Heart right ventricle (tissue), 16 donors: Measurements from ENCODE around the gene FASN. TPM values are rescaled to one million over a fixed set of nuclear protein-coding genes. Genes with fewer than 3 reads are reported as not detected.
A peak's percentile ranks its signal among the peaks of the same experiment; 100 is the strongest.

Experiments
- ATAC-seq, 8 donors: fragments of 200-7000 bp; cut with Tn5 transposase; one replicate each; pipeline ENCODE4 v1.9.1; 2020; ENCODE audit warnings: mild to moderate bottlenecking in 8 of 8, moderate library complexity in 8 of 8, moderate number of reproducible peaks in 1 of 8
- DNase-seq, 2 donors: peaks; one replicate each; pipeline ENCODE4 v3.0.0-alpha.2; 2020
- H3K27ac ChIP-seq, 10 donors: fragments of 200-600 bp; sonication (generic) in 2 of 10; one replicate each; pipeline versions ENCODE4 v1.5.0 to v1.8.0; 2020 to 2022; ENCODE audit warnings: mild to moderate bottlenecking in 3 of 10
- H3K27me3 ChIP-seq, 7 donors: fragments of 200-600 bp; one replicate each; pipeline ENCODE4 v1.8.0; 2021 to 2022; ENCODE audit warnings: mild to moderate bottlenecking in 2 of 7
- H3K36me3 ChIP-seq, 9 donors: fragments of 200-600 bp; sonication (generic) in 1 of 9; one replicate each; pipeline versions ENCODE4 v1.5.0 to v1.8.0; 2020 to 2022; ENCODE audit warnings: mild to moderate bottlenecking in 2 of 9
- H3K4me1 ChIP-seq, 9 donors: fragments of 200-600 bp; sonication (generic) in 1 of 9; one replicate each; pipeline versions ENCODE4 v1.5.0 to v1.8.0; 2020 to 2022; ENCODE audit warnings: mild to moderate bottlenecking in 4 of 9
- H3K4me3 ChIP-seq, 10 donors: fragments of 200-600 bp; sonication (generic) in 2 of 10; one replicate each; pipeline versions ENCODE4 v1.5.0 to v1.8.0; 2020 to 2022; ENCODE audit warnings: mild to moderate bottlenecking in 7 of 10, moderate library complexity in 2 of 10
- H3K9me3 ChIP-seq, 11 donors: fragments of 200-600 bp in 10 of 11; sonication (generic) in 2 of 11; one replicate each; pipeline versions ENCODE4 v1.5.0 to v1.8.0; 2013 to 2022; ENCODE audit warnings: mild to moderate bottlenecking in 2 of 11, control low read depth in 1 of 11, moderate library complexity in 1 of 11
- CTCF ChIP-seq, 9 donors: fragments of 200-600 bp; sonication (generic) in 2 of 9; IDR thresholded peaks; one replicate each; pipeline versions ENCODE4 v1.5.0 to v1.8.0; 2021 to 2022; ENCODE audit warnings: antibody characterized with exemption in 9 of 9, mild to moderate bottlenecking in 5 of 9, moderate library complexity in 1 of 9
- WGBS, 2 donors: extraction: QIAGEN DNeasy Blood & Tissue Kit; methylation state at CpG; one replicate each; pipeline ENCODE4 v1.1.7; 2013; ENCODE audit warnings: inconsistent platforms in 1 of 2; 5-methylcytosine and 5-hydroxymethylcytosine counted together
- intact Hi-C, 10 donors: fragments of 100-400 bp; cut with DNase I; formaldehyde crosslinking; loops; one replicate each; pipeline versions ENCODE4 v1.11.1 to v1.14.2; 2022
- polyA plus RNA-seq, 2 donors: library from polyadenylated mRNA; stranded (reverse); fragments of 200-250 nt; gene quantifications; one replicate each; pipeline ENCODE4 v1.2.3, GENCODE V29; 2013
- total RNA-seq, 10 donors: library from RNA; stranded (reverse); fragmentation: NEBNext Ultra II Directional in 3 of 10; extraction: Animal tissue kit (Norgen Biotek cat#: 25700) in 3 of 10; gene quantifications; one replicate each; pipeline versions ENCODE4 v1.2.1 to v1.2.4, GENCODE V29; 2021 to 2023
- donor health status: Arrhythmogenic right ventricular cardiomyopathy.
- donor health status: ischemic (EF 13 %, LVEDD 7.1; RV severe dilation, severe dysfunction).
- donor health status: healthy with polysubstance abuse.
- donor health status: DM: no; HTN: yes; CAD: no.
- donor health status: DM: no; HTN: no; CAD: no.
- donor health status: ischemic (EF 25% LVEDD 6.9; RV normal size, moderate dysfunction).
- donor health status: ischemic (EF 25% LVEDD 5.7; RV mildly dilated, moderate dysfunction).
- donor health status: healthy.
- donor health status: DM: yes; HTN: yes; CAD: no.
- donor health status: Ischemic cardiomyopathy.
- donor health status: ischemic (EF 35%, LVEDD 5.7; RV mildly dilated, moderate dysfunction).
- donor health status: nonischemic (EF 11% LVEDD 7.7; RV severe dilation, severe dysfunction).
- donor health status: DM: yes; HTN: yes; CAD: no.
- donor health status: PGD.
- donor health status: ischemic (EF 29% LVEDD 5.4; RV normal size, mild dysfunction).
- donor health status: nonischemic (EF 23%, LVEDD 6.1; RV moderate dilation, normal function).

Gene FASN
- total and polyA plus RNA-seq, 12 donors: 9.0 to 62.4 (median 20.4) TPM

GRCh38 chr17:82094931-82095776, 2.9 kb downstream of the FASN start:
- DNase-seq: no peak
- no peak for ATAC-seq
- intact Hi-C loops: loop anchor here in 3 of 10 donors (5.0 kb wide), 2 partner anchors 43 to 58 kb away; partner anchors contain the start of genes DCXR (in 2 of the 3), GPS1 (in 1 of the 3) and RFNG (in 1 of the 3)
- no peak overlapping the region for H3K4me3 ChIP-seq
- no peak for TF ChIP-seq CTCF (IDR thresholded peaks at IDR 0.05)
- H3K27ac ChIP-seq: no peak overlapping the region
- 91 to 94% methylated on average over 37 of the region's 37 CpGs for WGBS, 2 donors
- H3K27me3 ChIP-seq: no peaks in the 10 kb centered on the region
- peaks cover 0 to 62% (median 32%) of the 10 kb centered on the region in 9 donors for H3K36me3 ChIP-seq
- H3K4me1 ChIP-seq: peaks cover 13 to 30% (median 24%) of the 10 kb centered on the region in 9 donors
- no peaks in the 10 kb centered on the region for H3K9me3 ChIP-seq

GRCh38 chr17:82092995-82093751, 4.9 kb downstream of the FASN start:
- Histone ChIP-seq H3K27me3 (no peaks in the 10 kb centered on the region), H3K9me3 (no peaks in the 10 kb centered on the region), H3K4me1 (peaks cover 6 to 19% (median 13%) of the 10 kb centered on the region in 9 donors), H3K4me3 (no peak overlapping the region), H3K36me3 (peaks cover 3 to 82% (median 50%) of the 10 kb centered on the region in 9 donors), H3K27ac (no peak overlapping the region)
- TF ChIP-seq CTCF (IDR thresholded peaks at IDR 0.05): no peak
- intact Hi-C loops: no loop called here
- DNase-seq: peak in 1 of 2 donors; percentile 14
- no peak for ATAC-seq
- 97 to 98% methylated on average over 38 to 40 of the region's 40 CpGs for WGBS, 2 donors

- DNase-seq (no peak), ATAC-seq (no peak)
- Histone ChIP-seq H3K36me3 (peaks cover 5 to 87% (median 55%) of the 10 kb centered on the region in 9 donors), H3K4me3 (no peak overlapping the region), H3K27ac (no peak overlapping the region), H3K4me1 (peaks cover 6 to 17% (median 12%) of the 10 kb centered on the region in 9 donors), H3K27me3 (no peaks in the 10 kb centered on the region), H3K9me3 (no peaks in the 10 kb centered on the region)
- no peak for TF ChIP-seq CTCF (IDR thresholded peaks at IDR 0.05)
- 94 to 95% methylated on average over 19 to 20 of the region's 20 CpGs for WGBS, 2 donors
- intact Hi-C loops: no loop called here
Observed at GRCh38 chr17:82092628-82092994, 5.4 kb downstream of the FASN start.

- intact Hi-C loops: no loop called here
- peaks cover 5 to 92% (median 59%) of the 10 kb centered on the region in 9 donors for H3K36me3 ChIP-seq
- ATAC-seq (no peak), DNase-seq (no peak)
- H3K4me1 ChIP-seq: peaks cover 6 to 12% (median 10%) of the 10 kb centered on the region in 9 donors
- H3K9me3 ChIP-seq: no peaks in the 10 kb centered on the region
- no peak overlapping the region for H3K27ac ChIP-seq
- no peaks in the 10 kb centered on the region for H3K27me3 ChIP-seq
- no peak overlapping the region for H3K4me3 ChIP-seq
- 89 to 95% methylated on average over 20 to 23 of the region's 23 CpGs for WGBS, 2 donors
- TF ChIP-seq CTCF (IDR thresholded peaks at IDR 0.05): no peak
Observed at GRCh38 chr17:82092094-82092586, 5.9 kb downstream of the FASN start.
